Skeletal muscle tissue (tissue), 4 donors: ENCODE results near the gene NUDT3. TPM values are rescaled to one million over a fixed set of nuclear protein-coding genes. Genes with fewer than 3 reads are reported as not detected.
"Not testable (repeated sequence)": the region's sequence is repeated elsewhere in the genome, so short reads cannot be mapped to it uniquely, and the experiment has no call there.

Source experiments
- H3K27ac ChIP-seq: one replicate; pipeline ENCODE4 v1.7.0; 2013; ENCODE audit warnings: mild to moderate bottlenecking, low read depth, low read length, inconsistent platforms
- H3K27me3 ChIP-seq, 3 donors: one replicate each; pipeline ENCODE4 v1.7.0; 2013; ENCODE audit warnings: low read length in 3 of 3; ENCODE audit not compliant: control insufficient read depth in 3 of 3, insufficient read depth in 3 of 3
- H3K36me3 ChIP-seq, 3 donors: one replicate each; pipeline ENCODE4 v1.7.0; 2013; ENCODE audit warnings: low read length in 3 of 3; ENCODE audit not compliant: control insufficient read depth in 3 of 3, insufficient read depth in 3 of 3
- H3K4me1 ChIP-seq, 3 donors: one replicate each; pipeline ENCODE4 v1.7.0; 2013; ENCODE audit warnings: low read length in 3 of 3, mild to moderate bottlenecking in 3 of 3; ENCODE audit not compliant: control insufficient read depth in 3 of 3, insufficient read depth in 3 of 3
- H3K4me3 ChIP-seq, 3 donors: one replicate each; pipeline ENCODE4 v1.7.0; 2013; ENCODE audit warnings: low read length in 3 of 3
- H3K9ac ChIP-seq, 3 donors: one replicate each; pipeline ENCODE4 v1.7.0; 2013; ENCODE audit warnings: low read length in 3 of 3, mild to moderate bottlenecking in 3 of 3, moderate library complexity in 2 of 3, low read depth in 1 of 3
- H3K9me3 ChIP-seq, 3 donors: one replicate each; pipeline ENCODE4 v1.7.0; 2013; ENCODE audit warnings: low read length in 3 of 3; ENCODE audit not compliant: control insufficient read depth in 3 of 3
- total RNA-seq: library from RNA; depleted of rRNA; stranded (reverse); fragments of >200 nt; gene quantifications from one replicate; pipeline ENCODE4 v1.2.3, GENCODE V29; 2014
- donor health status: Osteomylitis.

Gene NUDT3
- total RNA-seq, 1 donor from 2014 or later: 28.7 TPM

DNA sequence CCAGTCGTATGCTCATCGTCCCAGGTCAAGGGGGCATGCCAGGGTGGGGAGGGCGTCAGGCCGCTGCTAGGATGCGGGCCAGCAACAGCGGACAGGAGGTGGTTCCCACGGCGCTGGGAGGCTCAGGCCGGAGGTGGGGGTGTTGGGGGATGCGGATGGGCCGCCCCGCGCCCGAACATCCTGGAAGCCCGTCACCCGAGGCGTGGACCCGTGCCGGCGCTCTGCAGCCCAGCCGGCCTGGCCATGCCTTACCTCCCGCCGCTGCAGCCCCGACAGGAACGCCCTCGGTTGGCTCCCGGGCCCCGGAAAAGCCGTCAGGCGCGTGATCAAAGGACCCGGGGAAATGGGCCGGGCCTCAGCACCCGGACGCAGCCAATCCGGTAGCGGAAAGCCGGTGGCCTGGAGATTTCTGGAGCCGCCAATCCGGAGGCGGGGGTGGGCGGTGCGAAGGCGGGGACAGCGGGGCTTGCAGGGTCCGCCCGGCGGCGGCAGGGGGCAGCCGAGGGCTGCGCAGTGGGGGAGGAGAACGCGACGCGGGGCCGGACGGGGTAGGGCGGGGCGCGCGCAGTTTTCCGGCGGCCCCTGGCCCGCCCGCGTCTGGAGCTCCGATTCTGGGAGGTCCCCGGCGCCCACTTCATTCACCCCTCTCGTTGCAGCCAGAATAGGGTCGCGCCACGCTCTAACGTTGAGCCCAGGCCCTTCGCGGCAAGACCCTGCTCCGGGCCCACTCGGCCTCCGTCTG lies 143.6 kb downstream of the NUDT3 start, which contains the start of gene SMIM29:
SMIM29 (minus strand) TSS at position 280 of the 742 bp plus-strand sequence. CDS start 1,215 bp downstream, outside the sequence.
- Histone ChIP-seq H3K9ac (peak within 1 kb of the TSS; percentile 87 to 96 (median 89)), H3K4me3 (peak within 1 kb of the TSS; percentile 90 to 97 (median 95)), H3K27ac (peak within 1 kb of the TSS; percentile 79), H3K4me1 (peaks cover 17 to 37% (median 25%) of the 10 kb centered on the region in 3 donors), H3K27me3 (no peaks in the 10 kb centered on the region), H3K9me3 (no peaks in the 10 kb centered on the region), H3K36me3 (peaks cover 0 to 2% (median 0%) of the 10 kb centered on the region in 3 donors)

- H3K36me3 ChIP-seq: peaks cover 0 to 3% (median 2%) of the 10 kb centered on the region in 3 donors
- H3K27ac ChIP-seq: peak overlapping the region; percentile 79
- H3K9me3 ChIP-seq: no peaks in the 10 kb centered on the region
- H3K4me3 ChIP-seq: peak overlapping the region; percentile 90 to 97 (median 95)
- H3K27me3 ChIP-seq: no peaks in the 10 kb centered on the region
- H3K9ac ChIP-seq: peak overlapping the region; percentile 87 to 96 (median 89)
- peaks cover 17 to 43% (median 27%) of the 10 kb centered on the region in 3 donors for H3K4me1 ChIP-seq
Observed at GRCh38 chr6:34248198-34248726, 144.2 kb downstream of the NUDT3 start.

- Histone ChIP-seq H3K4me3 (peak overlapping the region in 2 of 3 donors; percentile 95 to 97), H3K36me3 (peaks cover 0 to 6% (median 5%) of the 10 kb centered on the region in 3 donors), H3K9me3 (no peaks in the 10 kb centered on the region), H3K27me3 (no peaks in the 10 kb centered on the region), H3K4me1 (peaks cover 17 to 43% (median 27%) of the 10 kb centered on the region in 3 donors), H3K9ac (peak overlapping the region in 2 of 3 donors; percentile 89 to 96), H3K27ac (peak overlapping the region; percentile 79)
Observed at GRCh38 chr6:34247481-34248197, 144.8 kb downstream of the NUDT3 start.

- Histone ChIP-seq H3K36me3 (peaks cover 0 to 14% (median 9%) of the 10 kb centered on the region in 3 donors), H3K9ac (peak overlapping the region in 1 of 3 donors; percentile 25), H3K4me3 (no peak overlapping the region), H3K9me3 (no peaks in the 10 kb centered on the region), H3K27me3 (no peaks in the 10 kb centered on the region), H3K27ac (no peak overlapping the region), H3K4me1 (peaks cover 17 to 43% (median 27%) of the 10 kb centered on the region in 3 donors)
Observed at GRCh38 chr6:34246563-34247391, 145.7 kb downstream of the NUDT3 start.

DNA sequence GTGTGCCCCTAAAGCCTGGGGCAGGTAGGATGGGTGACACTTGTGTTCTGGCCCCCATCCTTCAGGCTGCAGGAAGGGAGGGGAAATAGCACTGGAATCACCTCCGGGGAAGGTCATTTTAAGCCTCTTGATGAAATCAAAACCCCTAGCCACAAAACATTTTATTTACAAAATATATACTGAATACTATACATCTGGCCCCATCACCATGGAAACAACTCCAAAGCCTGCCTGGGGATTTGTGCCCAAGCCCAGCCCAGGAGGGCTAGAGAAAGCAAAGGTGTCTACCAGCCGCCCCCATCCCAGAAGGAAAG lies 146.3 kb downstream of the NUDT3 start:
- Histone ChIP-seq H3K36me3 (peaks cover 5 to 19% (median 14%) of the 10 kb centered on the region in 3 donors), H3K4me3 (no peak overlapping the region), H3K4me1 (peaks cover 17 to 43% (median 27%) of the 10 kb centered on the region in 3 donors), H3K27me3 (no peaks in the 10 kb centered on the region), H3K9ac (no peak overlapping the region), H3K27ac (no peak overlapping the region), H3K9me3 (no peaks in the 10 kb centered on the region)

DNA sequence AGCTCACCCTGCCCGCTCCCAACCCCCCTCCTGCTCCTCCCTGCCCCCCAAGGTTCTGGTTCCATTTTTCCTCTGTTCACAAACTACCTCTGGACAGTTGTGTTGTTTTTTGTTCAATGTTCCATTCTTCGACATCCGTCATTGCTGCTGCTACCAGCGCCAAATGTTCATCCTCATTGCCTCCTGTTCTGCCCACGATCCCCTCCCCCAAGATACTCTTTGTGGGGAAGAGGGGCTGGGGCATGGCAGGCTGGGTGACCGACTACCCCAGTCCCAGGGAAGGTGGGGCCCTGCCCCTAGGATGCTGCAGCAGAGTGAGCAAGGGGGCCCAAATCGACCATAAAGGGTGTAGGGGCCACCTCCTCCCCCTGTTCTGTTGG lies 146.7 kb downstream of the NUDT3 start:
- not testable (repeated sequence) for H3K9me3 ChIP-seq, H3K4me3 ChIP-seq, H3K9ac ChIP-seq, H3K27ac ChIP-seq, H3K27me3 ChIP-seq
- peaks cover 17 to 43% (median 27%) of the 10 kb centered on the region in 3 donors for H3K4me1 ChIP-seq
- H3K36me3 ChIP-seq: peaks cover 5 to 22% (median 15%) of the 10 kb centered on the region in 3 donors

- H3K9ac ChIP-seq, H3K9me3 ChIP-seq, H3K4me3 ChIP-seq, H3K27me3 ChIP-seq: not testable (repeated sequence)
- Histone ChIP-seq H3K4me1 (peaks cover 17 to 43% (median 26%) of the 10 kb centered on the region in 3 donors), H3K36me3 (peaks cover 5 to 26% (median 15%) of the 10 kb centered on the region in 3 donors), H3K27ac (peak overlapping the region; percentile 73)
Observed at GRCh38 chr6:34245032-34245760, 147.3 kb downstream of the NUDT3 start.

GRCh38 chr6:34243901-34244884 lies 148.3 kb downstream of the NUDT3 start:
- H3K4me1 ChIP-seq: peaks cover 9 to 36% (median 21%) of the 10 kb centered on the region in 3 donors
- no peaks in the 10 kb centered on the region for H3K27me3 ChIP-seq
- peaks cover 5 to 26% (median 15%) of the 10 kb centered on the region in 3 donors for H3K36me3 ChIP-seq
- no peaks in the 10 kb centered on the region for H3K9me3 ChIP-seq
- H3K9ac ChIP-seq: peak overlapping the region; percentile 33 to 54 (median 38)
- peak overlapping the region; percentile 73 for H3K27ac ChIP-seq
- H3K4me3 ChIP-seq: no peak overlapping the region
